DND-41 (cell line): ENCODE measurements around the gene SLC22A1.
"Not testable (repeated sequence)": the region's sequence is repeated elsewhere in the genome, so short reads cannot be mapped to it uniquely, and the experiment has no call there.

Experiments used
- EZH2 ChIP-seq: IDR thresholded peaks from 3 replicates; pipeline ENCODE4 v1.6.1; 2012; ENCODE audit warnings: borderline replicate concordance, low read depth, mild to moderate bottlenecking, moderate library complexity, low read length, inconsistent platforms; ENCODE audit not compliant: severe bottlenecking
- TF ChIP-seq, protein P1 (sequence below): IDR thresholded peaks from 2 replicates; pipeline ENCODE4 v1.5.1; 2012; ENCODE audit warnings: borderline replicate concordance, low read length, moderate library complexity, mild to moderate bottlenecking; ENCODE audit not compliant: poor library complexity, severe bottlenecking; ENCODE audit errors: extremely low read depth

DNA sequence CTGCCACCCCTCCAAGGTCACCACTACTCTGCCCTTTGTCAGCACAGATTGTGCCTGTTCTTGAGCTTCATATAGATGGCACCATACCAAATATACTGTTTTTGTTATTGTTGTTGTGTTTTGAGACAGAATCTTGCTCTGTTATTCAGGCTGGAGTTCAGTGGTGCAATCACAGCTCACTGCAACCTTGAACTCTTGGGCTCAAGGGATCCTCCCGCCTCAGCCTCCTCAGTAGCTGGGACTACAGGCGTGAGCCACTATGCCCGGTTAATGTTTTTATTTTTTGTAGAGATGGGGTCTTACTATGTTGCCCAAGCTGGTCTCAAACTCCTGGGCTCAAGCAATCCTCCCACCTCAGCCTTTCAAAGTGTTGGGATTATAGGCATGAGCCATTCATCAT, 18.9 kb downstream of the SLC22A1 start:
- TF ChIP-seq EZH2, result not testable (repeated sequence)
- TF ChIP-seq, protein P1, sequence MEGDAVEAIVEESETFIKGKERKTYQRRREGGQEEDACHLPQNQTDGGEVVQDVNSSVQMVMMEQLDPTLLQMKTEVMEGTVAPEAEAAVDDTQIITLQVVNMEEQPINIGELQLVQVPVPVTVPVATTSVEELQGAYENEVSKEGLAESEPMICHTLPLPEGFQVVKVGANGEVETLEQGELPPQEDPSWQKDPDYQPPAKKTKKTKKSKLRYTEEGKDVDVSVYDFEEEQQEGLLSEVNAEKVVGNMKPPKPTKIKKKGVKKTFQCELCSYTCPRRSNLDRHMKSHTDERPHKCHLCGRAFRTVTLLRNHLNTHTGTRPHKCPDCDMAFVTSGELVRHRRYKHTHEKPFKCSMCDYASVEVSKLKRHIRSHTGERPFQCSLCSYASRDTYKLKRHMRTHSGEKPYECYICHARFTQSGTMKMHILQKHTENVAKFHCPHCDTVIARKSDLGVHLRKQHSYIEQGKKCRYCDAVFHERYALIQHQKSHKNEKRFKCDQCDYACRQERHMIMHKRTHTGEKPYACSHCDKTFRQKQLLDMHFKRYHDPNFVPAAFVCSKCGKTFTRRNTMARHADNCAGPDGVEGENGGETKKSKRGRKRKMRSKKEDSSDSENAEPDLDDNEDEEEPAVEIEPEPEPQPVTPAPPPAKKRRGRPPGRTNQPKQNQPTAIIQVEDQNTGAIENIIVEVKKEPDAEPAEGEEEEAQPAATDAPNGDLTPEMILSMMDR, result not testable (repeated sequence)
